Neural progenitor cell (in vitro differentiated cells): ENCODE results near the gene HSPB1.

ENCODE experiments used
- EZH2 ChIP-seq: fragments of 200-600 bp; sonication (generic); IDR thresholded peaks from 2 replicates; pipeline ENCODE4 v1.6.1; 2017; ENCODE audit warnings: antibody characterized with exemption, mild to moderate bottlenecking, moderate library complexity
- TF ChIP-seq, protein P1 (sequence below): fragments of 200-600 bp; sonication (generic); IDR thresholded peaks from 2 replicates; pipeline ENCODE4 v1.5.1; 2017; ENCODE audit warnings: antibody characterized with exemption, mild to moderate bottlenecking

DNA sequence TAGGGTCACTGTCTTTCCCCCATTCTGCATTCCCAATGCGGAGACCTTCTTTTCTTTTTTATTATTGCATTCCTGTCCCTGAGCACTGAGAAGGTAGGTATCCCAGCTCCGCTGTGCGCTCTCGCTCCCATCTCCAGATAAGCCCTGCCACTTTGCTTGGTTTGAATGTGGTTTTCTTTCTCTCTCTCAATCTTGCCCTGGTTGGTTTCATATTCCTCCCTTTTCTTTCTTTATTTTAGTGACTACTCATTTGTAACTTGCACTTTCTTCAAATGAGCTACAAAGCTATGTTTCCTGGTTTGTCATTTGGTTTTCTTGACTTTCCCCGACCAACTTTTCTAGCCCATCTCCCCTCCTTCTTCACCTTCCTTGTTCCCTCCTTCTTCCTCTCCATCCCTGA lies 29.0 kb upstream of the HSPB1 start:
- TF ChIP-seq, protein P1, sequence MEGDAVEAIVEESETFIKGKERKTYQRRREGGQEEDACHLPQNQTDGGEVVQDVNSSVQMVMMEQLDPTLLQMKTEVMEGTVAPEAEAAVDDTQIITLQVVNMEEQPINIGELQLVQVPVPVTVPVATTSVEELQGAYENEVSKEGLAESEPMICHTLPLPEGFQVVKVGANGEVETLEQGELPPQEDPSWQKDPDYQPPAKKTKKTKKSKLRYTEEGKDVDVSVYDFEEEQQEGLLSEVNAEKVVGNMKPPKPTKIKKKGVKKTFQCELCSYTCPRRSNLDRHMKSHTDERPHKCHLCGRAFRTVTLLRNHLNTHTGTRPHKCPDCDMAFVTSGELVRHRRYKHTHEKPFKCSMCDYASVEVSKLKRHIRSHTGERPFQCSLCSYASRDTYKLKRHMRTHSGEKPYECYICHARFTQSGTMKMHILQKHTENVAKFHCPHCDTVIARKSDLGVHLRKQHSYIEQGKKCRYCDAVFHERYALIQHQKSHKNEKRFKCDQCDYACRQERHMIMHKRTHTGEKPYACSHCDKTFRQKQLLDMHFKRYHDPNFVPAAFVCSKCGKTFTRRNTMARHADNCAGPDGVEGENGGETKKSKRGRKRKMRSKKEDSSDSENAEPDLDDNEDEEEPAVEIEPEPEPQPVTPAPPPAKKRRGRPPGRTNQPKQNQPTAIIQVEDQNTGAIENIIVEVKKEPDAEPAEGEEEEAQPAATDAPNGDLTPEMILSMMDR = no peak
- no peak for TF ChIP-seq EZH2
